ENCODE data around the gene TRIP6.

TRIP6 gene

GRCh38 chr7:100894860-100895700, 27.9 kb downstream of the TRIP6 start (continued):
- TF ChIP-seq ZNF416 (tag by site-specific recombination; IDR thresholded peaks at IDR 0.05) = no peak
- TF ChIP-seq GFI1B (tag by site-specific recombination; IDR thresholded peaks at IDR 0.05) = no peak
- TF ChIP-seq ZNF645 (tag by site-specific recombination; IDR thresholded peaks at IDR 0.05) = no peak
- TF ChIP-seq ZNF830 (tag by site-specific recombination; IDR thresholded peaks at IDR 0.05; ENCODE audit: low read depth) = no peak
- peak; percentile 82 for TF ChIP-seq IKZF3 (tag by site-specific recombination; IDR thresholded peaks at IDR 0.05)
- TF ChIP-seq REPIN1 (tag by site-specific recombination; IDR thresholded peaks at IDR 0.05; ENCODE audit: low read depth) = no peak
- TF ChIP-seq ZNF514 (tag by site-specific recombination; IDR thresholded peaks at IDR 0.05) = no peak
- TF ChIP-seq ZNF292 (tag by site-specific recombination; IDR thresholded peaks at IDR 0.05; ENCODE audit: borderline replicate concordance, low read depth) = no peak
- TF ChIP-seq BCL6B (tag by site-specific recombination; IDR thresholded peaks at IDR 0.05) = no peak
- TF ChIP-seq OSR2 (tag by site-specific recombination; IDR thresholded peaks at IDR 0.05) = no peak
- no peak for TF ChIP-seq ZNF610 (tag by site-specific recombination; IDR thresholded peaks at IDR 0.05; ENCODE audit: borderline replicate concordance)
- TF ChIP-seq ZNF394 (tag by site-specific recombination; IDR thresholded peaks at IDR 0.05; ENCODE audit: borderline replicate concordance) = no peak
- TF ChIP-seq ZNF548 (tag by site-specific recombination; IDR thresholded peaks at IDR 0.05) = no peak
- TF ChIP-seq OVOL3 (tag by site-specific recombination; IDR thresholded peaks at IDR 0.05) = no peak
- no peak for TF ChIP-seq GLI2 (tag by site-specific recombination; IDR thresholded peaks at IDR 0.05; ENCODE audit: borderline replicate concordance, low read depth)
- no peak for TF ChIP-seq ZNF571 (tag by site-specific recombination; IDR thresholded peaks at IDR 0.05)
- no peak for TF ChIP-seq ZNF707 (tag by site-specific recombination; IDR thresholded peaks at IDR 0.05)
- TF ChIP-seq ZNF24 (tag by site-specific recombination; IDR thresholded peaks at IDR 0.05) = no peak
- no peak for TF ChIP-seq ZNF248 (tag by site-specific recombination; IDR thresholded peaks at IDR 0.05)
- TF ChIP-seq ZIC2 (tag by site-specific recombination; IDR thresholded peaks at IDR 0.05) = peak; percentile 83
- TF ChIP-seq PRDM4 (tag by site-specific recombination; IDR thresholded peaks at IDR 0.05) = no peak
- no peak for TF ChIP-seq ZNF513 (tag by site-specific recombination; IDR thresholded peaks at IDR 0.05)
- TF ChIP-seq ZBTB17 (tag by site-specific recombination; IDR thresholded peaks at IDR 0.05) = peak; percentile 46; the same call in 1 of the 2 replicates
- TF ChIP-seq ZNF670 (tag by site-specific recombination; IDR thresholded peaks at IDR 0.05; ENCODE audit: low read depth) = no peak
- no peak for TF ChIP-seq AEBP2 (tag by site-specific recombination; IDR thresholded peaks at IDR 0.05; ENCODE audit: borderline replicate concordance)
- TF ChIP-seq ZNF704 (tag by site-specific recombination; IDR thresholded peaks at IDR 0.05) = no peak
- TF ChIP-seq SCRT1 (tag by site-specific recombination; IDR thresholded peaks at IDR 0.05; ENCODE audit: borderline replicate concordance) = no peak
- TF ChIP-seq ZNF16 (tag by site-specific recombination; IDR thresholded peaks at IDR 0.05; ENCODE audit: low read depth) = no peak
